ENCODE results near the gene SGTA.

The SGTA gene

DNA sequence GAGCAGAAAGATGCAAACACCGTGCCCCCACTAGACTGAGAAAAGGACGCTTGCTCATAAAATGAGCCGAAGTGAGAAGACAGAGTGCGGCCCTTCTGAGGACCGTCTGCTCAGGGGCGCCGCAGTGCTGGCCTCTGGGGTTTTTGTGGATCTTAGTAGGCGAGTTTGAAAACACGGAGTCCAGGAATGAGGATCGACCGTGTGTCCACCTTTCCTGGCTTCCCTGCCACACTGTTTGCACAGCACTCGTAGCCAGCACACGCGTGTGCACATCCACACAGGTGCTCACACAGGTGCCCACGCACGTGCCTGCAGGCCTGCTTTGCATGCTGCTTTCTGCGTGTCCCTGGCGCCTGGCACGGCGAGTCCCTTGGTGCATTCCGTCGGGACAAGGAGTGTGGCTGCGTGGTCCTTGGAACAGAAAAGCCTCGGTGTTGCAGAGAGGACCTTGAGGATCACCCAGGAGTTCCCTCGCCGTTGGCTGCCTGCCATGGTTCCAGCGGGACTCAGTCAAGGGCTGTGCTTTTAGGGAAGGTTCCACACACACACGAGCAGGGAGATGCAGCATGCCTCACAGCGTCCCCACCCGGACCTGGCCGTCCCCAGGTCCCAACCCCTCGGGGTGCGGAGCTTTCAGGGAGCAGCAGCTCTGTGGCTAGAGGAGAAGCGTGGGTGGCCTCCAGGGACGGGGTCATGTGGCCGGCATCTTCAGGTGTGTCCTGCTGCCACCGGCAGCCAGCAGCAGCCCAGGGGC, 26.5 kb upstream of the SGTA start:
- no peak for DNase-seq

DNA sequence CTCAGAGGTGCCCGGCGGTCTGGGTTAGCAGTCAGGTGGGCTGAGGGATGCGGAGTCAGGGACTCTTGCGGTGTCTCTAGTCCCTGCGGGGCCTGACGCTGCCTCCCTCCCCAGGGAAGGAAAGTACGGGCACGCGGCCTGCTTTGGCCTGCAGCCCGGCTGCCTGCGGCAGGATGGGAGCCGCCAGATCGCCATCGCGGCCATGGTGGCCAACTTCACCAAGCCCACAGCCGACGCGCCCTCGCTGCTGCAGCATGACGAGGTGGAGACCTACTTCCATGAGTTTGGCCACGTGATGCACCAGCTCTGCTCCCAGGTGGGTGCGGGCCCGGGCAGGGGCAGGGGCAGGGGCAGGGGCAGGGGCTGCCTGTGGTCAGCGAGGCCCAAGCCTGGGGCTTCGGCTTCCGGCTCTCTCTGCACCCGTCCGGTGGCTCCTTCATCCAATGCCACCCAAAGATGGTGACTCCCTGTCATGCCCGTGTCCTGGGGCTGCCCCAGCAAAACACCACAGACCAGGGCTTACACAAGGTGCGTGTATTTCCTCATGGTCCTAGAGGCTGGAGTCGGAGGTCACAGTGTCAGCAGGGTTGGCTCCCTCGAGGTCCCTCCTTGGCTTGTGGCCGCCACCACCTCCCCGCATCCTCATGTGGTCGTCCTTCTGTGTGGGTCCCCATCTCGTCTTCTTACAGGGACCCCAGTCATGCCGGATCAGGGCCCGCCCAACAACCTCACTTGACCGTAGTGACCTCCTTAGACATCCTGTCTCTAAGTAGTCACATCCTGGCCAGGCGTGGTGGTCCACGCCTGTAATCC, 25.3 kb upstream of the SGTA start:
- DNase-seq, result no peak

GRCh38 chr19:2807379-2808128, 24.5 kb upstream of the SGTA start:
- no peak for DNase-seq

DNA sequence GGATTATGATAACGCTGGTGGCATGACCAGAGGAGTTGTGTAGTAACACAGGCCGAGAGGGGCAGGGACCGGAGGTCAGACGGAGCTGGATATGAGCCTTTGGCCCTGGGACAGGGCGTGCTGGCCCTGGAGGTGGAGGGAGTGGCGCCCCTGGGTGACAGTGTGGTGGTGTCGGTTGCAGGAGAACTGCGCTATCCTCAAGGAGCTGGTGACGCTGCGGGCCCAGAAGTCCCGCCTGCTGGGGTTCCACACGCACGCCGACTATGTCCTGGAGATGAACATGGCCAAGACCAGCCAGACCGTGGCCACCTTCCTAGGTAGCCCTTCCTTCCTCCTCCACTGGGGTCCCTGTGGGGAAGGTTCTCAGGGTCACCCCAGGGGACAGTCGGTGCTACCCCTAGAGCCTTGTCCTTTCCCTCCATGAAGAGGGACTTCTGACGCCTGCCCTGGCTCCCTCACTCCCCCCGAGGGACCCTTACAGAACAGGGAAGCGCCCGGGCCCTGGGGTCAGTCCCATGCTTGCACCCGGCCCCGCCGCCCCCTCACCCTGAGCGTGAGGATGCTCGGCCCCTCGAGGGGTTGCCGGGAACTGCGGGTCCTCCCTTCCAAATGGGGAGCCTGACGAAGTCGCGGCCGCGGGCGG, 23.8 kb upstream of the SGTA start:
- no peak for DNase-seq

GRCh38 chr19:2805991-2806649, 23.0 kb upstream of the SGTA start:
- no peak for DNase-seq

DNA sequence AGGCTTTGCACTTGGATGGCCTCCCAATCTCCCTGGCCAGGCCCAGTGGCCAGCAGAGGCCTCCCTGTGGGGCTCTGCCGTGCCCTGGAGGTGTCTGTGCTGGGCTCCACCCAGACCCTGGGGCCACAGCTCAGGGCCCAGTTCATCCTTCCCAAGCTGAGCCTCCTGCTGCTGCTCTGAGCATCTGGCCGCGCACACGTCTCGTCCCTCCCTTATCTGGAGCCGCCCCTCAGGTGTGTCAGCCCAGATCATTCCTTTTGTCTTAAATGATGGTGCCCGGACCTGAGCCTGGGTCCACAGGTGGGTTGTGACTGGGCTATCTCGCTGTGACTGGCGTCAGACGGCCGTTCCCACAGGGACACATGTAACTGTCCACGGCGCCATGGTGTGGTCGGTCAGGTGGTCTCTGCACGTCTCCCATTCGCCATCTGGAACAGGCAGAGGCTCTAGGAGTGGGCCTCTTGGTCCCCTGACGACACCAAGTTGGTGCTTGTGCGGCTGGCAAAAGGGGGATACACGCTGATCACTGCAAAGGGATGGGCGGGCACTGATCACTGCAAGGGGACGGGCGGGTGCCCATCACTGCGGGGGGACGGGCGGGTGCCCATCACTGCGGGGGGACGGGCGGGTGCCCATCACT, 22.3 kb upstream of the SGTA start:
- no peak for DNase-seq

- no peak for DNase-seq
These were observed 21.3 kb upstream of the SGTA start for GRCh38 chr19:2804156-2805004.

GRCh38 chr19:2803486-2804155, 20.5 kb upstream of the SGTA start:
- DNase-seq, result no peak

DNA sequence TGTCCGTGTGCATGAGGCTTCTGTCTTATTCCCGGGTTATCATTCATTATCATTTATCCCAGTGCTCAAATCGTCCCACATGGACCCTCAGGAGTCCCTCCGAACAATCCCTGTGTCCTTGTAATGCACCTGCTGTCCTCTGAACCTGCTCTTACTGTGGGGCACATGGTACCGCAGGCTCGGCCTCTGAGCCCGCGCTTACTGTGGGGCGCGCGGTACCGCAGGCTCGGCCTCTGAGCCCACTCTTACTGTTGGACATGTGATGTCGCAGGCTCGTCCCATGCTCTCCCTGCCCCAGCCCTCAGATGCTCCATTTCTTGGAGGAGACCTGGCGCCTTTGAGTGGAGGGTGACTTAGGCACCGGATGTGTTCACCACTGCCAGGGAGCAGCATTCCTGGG, 19.8 kb upstream of the SGTA start:
- DNase-seq, result no peak

DNA sequence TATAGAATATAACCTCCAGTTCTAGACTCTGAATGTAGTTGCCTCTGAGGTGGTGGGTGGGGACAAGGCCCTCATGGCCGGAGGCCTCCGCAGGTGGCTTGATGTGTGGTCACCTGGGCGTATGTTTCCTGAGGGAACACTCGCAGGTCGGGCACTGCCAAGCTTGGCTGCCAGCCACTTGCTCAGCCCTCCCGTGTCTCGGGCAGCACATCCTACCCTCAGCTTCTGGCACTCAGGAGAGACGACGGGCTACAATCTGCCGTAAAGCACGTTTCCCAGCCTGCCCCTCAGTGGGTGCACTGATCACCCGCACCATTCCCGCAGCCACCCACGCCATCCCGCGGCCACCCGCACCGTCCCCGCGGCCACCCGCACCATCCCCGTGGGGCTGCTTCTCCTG, 17.4 kb upstream of the SGTA start:
- no peak for DNase-seq

DNA sequence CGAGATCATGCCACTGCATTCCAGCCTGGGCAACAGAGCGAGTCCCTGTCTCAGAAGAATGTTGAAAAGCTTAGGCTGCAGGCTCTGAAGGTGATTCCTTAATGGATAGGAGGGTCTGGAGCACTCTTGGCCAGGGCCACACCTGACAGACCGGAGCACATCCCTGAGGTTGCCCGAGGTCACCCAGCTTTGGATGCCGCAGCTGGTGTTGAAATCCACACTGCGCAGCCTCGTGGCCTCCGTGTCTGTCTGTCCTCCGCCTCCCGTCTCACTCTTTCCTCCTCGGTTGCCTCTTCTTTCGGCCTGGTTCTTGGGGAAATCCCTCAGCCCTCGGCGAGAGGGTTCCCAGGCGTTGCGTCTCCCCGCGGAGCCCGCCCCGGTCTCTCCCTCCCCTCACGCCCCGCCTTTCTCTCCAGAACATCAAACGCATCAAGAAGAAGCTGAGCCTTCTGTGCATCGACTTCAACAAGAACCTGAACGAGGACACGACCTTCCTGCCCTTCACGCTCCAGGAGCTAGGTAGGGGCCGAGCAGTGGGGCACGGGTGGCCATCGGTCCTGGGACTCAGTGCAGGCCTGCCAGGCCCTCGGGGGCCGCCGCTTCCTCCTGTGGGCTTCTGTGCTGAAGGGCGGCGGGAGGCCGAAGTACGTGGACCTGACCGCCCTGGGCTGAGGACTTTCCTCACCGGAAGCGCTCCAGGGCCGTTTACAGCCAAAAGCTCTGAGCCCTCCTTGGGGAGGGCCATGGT, 16.4 kb upstream of the SGTA start:
- no peak for DNase-seq

GRCh38 chr19:2798733-2799132, 15.7 kb upstream of the SGTA start:
- no peak for DNase-seq

GRCh38 chr19:2798158-2798685, 15.1 kb upstream of the SGTA start:
- no peak for DNase-seq

- DNase-seq, result no peak
These were observed 14.2 kb upstream of the SGTA start for GRCh38 chr19:2797280-2797679.

GRCh38 chr19:2796659-2797266, 13.7 kb upstream of the SGTA start:
- DNase-seq, result no peak

- DNase-seq, result no peak
These were observed 13.0 kb upstream of the SGTA start for GRCh38 chr19:2795827-2796658.

- DNase-seq, result no peak
These were observed 10.5 kb upstream of the SGTA start for GRCh38 chr19:2793577-2793976.

DNA sequence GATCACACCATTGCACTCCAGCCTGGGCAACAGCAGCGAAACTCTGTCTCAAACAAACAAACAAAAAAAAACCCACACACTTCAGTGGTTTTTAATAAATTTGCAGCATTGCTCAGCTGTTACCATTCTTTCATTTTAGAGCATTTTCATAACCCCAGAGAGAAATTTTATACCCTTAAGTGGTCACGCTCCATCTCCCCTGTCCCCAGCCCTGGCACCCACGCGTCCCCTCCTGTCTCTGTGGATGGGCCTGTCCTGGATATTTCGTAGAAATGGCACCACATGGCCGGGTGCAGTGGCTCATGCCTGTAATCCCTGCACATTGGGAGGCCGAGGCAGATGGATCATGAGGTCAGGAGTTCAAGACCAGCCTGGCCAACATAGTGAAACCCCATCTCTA, 10.1 kb upstream of the SGTA start:
- no peak for DNase-seq
